A204.1 (cell line): ENCODE results near the gene SLC5A10.
"Not testable (repeated sequence)": the region's sequence is repeated elsewhere in the genome, so short reads cannot be mapped to it uniquely, and the experiment has no call there.

ENCODE experiments used
- FAIRE-seq: peaks from 2 replicates; lab custom pipeline; 2012; peaks lifted over from hg19 to GRCh38; lab: Jason Lieb, UNC

The SLC5A10 gene

GRCh38 chr17:19047510-19047909, 95.5 kb downstream of the SLC5A10 start:
- not testable (repeated sequence) for FAIRE-seq

DNA sequence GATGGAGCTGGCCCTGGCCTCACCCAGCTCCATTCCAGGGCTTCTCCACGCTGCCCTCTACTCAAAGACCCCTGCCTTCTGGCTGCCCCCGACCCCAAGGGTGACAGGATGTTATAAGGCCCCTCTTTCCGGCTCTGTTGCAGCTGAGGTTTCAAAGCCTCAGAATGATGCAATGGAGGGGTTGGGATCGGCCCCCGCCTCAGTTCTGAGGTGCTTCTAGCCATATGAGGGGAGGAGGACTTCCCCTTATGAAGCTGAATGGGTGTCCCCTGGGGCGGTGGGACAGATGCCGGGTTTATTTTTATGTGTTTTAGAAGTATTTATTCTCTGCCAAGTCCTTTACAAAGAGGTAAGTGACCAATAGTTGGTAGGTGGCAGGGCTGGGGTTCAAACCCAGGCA, 96.9 kb downstream of the SLC5A10 start:
- not testable (repeated sequence) for FAIRE-seq

DNA sequence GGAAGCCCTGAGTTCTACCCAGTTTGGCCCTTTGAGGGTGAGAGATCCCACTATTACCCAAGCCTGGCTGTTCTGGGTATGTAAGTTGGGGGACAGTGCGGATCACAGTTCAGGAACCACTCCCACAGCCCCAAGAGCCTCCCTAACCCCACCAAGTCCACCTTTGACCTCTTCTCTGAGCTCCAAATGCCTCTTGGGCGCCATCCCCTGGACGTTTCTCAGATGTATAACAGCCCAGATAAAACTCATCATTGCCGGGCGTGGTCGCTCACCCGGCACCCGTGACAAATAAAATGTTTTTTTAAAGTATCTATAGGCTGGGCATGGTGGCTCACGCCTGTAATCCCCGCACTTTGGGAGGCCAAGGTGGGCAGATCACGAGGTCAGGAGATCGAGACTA, 103.5 kb downstream of the SLC5A10 start:
- FAIRE-seq = not testable (repeated sequence)

GRCh38 chr17:19062009-19062717, 110.2 kb downstream of the SLC5A10 start:
- not testable (repeated sequence) for FAIRE-seq

DNA sequence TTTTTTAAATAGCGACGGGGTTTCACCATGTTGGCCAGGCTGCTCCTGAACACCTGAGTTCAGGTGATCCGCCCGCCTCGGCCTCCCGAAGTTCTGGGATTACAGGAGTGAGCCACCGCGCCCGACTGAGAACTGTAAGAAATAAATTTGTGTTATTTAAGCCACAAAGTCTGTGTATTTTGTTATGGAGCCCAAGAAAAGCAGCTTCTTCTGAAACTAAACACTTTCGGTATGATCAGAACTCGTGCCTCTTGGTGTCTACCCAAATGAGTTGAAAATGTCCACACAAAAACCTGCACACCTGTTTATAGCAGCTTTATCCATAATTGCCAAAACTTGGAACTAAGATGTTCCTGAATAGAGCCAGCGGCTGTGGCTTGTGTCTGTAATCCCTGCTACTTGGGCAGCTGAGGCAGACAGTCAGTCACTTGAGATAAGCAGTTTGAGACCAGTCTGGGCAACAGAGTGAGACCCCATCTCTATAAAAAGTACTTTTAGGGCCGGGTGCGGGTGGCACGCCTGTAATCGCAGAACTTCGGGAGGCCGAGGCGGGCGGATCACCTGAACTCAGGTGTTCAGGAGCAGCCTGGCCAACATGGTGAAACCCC, 110.9 kb downstream of the SLC5A10 start:
- FAIRE-seq = not testable (repeated sequence)

GRCh38 chr17:19063326-19063956, 111.5 kb downstream of the SLC5A10 start:
- not testable (repeated sequence) for FAIRE-seq

DNA sequence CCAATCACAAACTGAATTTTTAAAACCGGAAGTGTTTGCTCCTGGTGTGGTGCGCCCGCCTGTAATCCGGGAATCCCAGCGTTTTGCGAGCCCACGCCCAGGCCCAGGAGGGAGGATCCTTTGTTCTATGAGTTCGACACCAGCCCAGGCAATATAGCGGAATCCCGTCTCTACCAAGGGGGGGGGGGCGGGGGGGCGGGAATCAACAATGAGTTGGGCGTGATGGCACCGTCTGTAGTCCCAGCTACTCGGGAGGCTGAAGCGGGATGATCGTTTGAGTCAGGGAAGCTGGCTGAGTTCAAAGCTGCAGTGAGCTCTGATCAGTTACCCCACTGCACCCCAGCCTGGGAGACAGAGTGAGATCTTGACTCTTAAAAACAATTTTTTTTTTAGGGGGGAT, 112.4 kb downstream of the SLC5A10 start:
- FAIRE-seq = not testable (repeated sequence)

DNA sequence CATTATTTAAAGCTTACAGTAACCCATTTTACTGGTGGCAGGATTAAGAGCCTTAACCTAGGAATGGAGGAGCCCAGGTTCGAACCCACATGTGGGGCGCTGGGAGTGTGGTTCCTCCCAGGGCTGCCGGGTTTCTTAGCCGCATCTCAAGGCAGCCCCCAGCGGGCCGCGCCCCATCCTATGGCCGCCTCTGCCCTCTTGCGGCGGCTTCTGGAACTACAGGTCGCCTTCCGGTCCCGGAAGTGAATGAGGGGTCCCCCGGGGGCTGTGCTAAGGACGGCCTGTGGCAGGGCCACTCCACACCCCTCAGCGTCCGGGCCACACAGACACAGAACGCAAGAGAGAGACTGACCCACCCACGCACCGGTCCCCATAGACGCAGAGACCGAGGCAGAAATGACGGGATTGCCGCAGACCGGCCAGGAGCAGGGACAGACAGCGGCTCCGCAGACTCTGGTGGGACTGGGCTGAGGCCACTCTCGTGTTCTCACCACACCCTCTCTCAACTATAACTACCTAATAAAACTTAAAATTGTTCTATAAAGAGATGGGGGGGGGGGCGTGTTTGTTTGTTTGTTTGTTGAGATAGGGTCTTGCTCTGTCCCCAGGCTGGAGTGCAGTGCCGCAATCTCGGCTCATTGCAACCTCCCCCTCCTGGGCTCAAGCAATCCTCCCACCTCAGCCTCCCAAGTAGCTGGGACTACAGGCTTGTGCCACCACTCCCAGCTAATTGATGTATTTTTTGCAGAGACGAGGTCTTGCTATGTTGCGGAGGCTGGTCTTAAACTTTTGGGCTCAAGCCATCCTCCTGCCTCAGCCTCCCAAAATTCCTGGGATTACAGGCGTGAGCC, 118.6 kb downstream of the SLC5A10 start:
- not testable (repeated sequence) for FAIRE-seq
